Colonic mucosa (tissue), 4 donors: ENCODE measurements around the gene ANO7. TPM values are rescaled to one million over a fixed set of nuclear protein-coding genes. Genes with fewer than 3 reads are reported as not detected.

Experiments used
- DNase-seq: peaks from one replicate; pipeline ENCODE4 v3.0.0-alpha.2; 2020
- H3K27ac ChIP-seq: fragments of 200-600 bp; one replicate; pipeline ENCODE4 v1.8.0; 2021
- H3K27me3 ChIP-seq: fragments of 200-600 bp; one replicate; pipeline ENCODE4 v1.8.0; 2021
- H3K36me3 ChIP-seq: fragments of 200-600 bp; one replicate; pipeline ENCODE4 v1.8.0; 2021
- H3K4me1 ChIP-seq: fragments of 200-600 bp; one replicate; pipeline ENCODE4 v1.8.0; 2021; ENCODE audit warnings: mild to moderate bottlenecking
- H3K4me3 ChIP-seq: fragments of 200-600 bp; one replicate; pipeline ENCODE4 v1.8.0; 2021
- H3K9ac ChIP-seq, 2 donors: one replicate each; pipeline ENCODE4 v1.7.0; 2013; ENCODE audit warnings: control low read depth in 2 of 2, low read depth in 2 of 2, low read length in 2 of 2
- H3K9me3 ChIP-seq: fragments of 200-600 bp; one replicate; pipeline ENCODE4 v1.8.0; 2021
- intact Hi-C: fragments of 100-400 bp; cut with DNase I; formaldehyde crosslinking; loops from one replicate; pipeline ENCODE4 v1.14.1; 2022
- total RNA-seq, 2 donors: library from RNA; stranded (reverse); fragmentation: NEBNext Ultra II Directional in 1 of 2; extraction: Animal tissue kit (Norgen Biotek cat#: 25700) in 1 of 2; gene quantifications; one replicate each; pipeline ENCODE4 v1.2.1, GENCODE V29; 2021
- TF ChIP-seq, protein P1 (sequence below): fragments of 200-600 bp; IDR thresholded peaks from one replicate; pipeline ENCODE4 v1.8.0; 2022; ENCODE audit warnings: antibody characterized with exemption, mild to moderate bottlenecking
- donor health status: healthy.
- donor health status: DM: no; HTN: no; CAD: no.
- donor health status: DM: no; HTN: no; CAD: no.

ANO7 gene
- total RNA-seq, 2 donors from 2014 or later = 41.4 to 55.0 TPM

DNA sequence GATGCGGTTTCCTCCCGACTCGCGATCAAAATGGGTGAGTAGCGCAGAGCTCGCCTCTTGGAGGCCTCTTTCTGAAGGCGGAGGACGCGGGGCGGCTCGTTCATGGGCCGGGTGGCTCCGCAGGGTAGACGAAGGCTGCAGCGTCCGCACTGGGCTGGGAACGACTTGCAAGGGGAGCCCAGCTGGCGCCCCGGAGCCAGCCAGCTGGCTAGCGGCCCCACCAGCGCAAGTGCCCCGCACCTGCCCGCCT, 38.9 kb upstream of the ANO7 start:
- H3K9me3 ChIP-seq = no peaks in the 10 kb centered on the region
- TF ChIP-seq, protein P1, sequence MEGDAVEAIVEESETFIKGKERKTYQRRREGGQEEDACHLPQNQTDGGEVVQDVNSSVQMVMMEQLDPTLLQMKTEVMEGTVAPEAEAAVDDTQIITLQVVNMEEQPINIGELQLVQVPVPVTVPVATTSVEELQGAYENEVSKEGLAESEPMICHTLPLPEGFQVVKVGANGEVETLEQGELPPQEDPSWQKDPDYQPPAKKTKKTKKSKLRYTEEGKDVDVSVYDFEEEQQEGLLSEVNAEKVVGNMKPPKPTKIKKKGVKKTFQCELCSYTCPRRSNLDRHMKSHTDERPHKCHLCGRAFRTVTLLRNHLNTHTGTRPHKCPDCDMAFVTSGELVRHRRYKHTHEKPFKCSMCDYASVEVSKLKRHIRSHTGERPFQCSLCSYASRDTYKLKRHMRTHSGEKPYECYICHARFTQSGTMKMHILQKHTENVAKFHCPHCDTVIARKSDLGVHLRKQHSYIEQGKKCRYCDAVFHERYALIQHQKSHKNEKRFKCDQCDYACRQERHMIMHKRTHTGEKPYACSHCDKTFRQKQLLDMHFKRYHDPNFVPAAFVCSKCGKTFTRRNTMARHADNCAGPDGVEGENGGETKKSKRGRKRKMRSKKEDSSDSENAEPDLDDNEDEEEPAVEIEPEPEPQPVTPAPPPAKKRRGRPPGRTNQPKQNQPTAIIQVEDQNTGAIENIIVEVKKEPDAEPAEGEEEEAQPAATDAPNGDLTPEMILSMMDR = no peak
- peak overlapping the region; percentile 77 for H3K27ac ChIP-seq
- peaks cover 9% of the 10 kb centered on the region for H3K4me1 ChIP-seq
- intact Hi-C loops = no loop called here
- peak overlapping the region; percentile 48 to 77 for H3K9ac ChIP-seq
- no peak for DNase-seq
- peaks cover 5% of the 10 kb centered on the region for H3K36me3 ChIP-seq
- peak overlapping the region; percentile 95 for H3K4me3 ChIP-seq
- no peaks in the 10 kb centered on the region for H3K27me3 ChIP-seq

DNA sequence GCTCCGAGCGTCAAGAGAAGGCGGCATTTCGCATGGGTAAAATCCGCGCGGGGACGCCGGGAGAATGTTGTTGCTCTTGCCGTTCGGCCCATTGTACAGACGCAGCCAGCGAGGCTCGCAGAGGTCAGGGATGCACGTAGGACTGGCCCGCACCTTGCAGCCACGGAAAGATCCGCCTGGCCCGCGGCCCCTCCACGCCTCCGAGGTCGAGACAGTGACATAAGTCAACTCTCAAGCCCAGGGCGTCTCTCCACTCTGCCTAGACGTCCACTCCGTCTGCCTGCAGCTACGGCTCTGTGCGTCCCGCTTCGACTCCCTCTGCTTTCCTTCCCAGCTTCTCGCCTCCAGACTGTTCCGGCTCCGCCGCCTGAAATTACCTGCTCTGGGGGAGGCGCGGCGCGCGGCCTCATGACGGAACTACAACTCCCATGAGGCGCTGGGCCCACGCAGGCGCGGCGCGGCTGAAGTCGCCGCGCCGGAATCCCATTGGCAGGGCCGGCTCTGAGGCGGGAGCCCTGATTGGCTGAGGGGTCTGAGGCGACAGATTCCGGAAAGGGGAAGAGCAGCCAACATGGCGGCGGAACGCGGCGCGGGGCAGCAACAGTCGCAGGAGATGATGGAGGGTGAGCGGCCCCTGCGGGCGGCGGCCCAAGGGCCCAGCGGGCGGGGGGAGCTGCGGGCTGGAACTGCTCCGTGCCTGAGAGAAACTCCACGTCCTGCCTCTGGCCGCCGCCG, 38.4 kb upstream of the ANO7 start, which contains the start of gene PPP1R7:
Gene PPP1R7, plus strand, starts transcription at position 543 of the 735 bp plus-strand sequence. Its CDS starts 29 bp downstream, at position 572.
- peaks cover 5% of the 10 kb centered on the region for H3K36me3 ChIP-seq
- no peaks in the 10 kb centered on the region for H3K27me3 ChIP-seq
- H3K9ac ChIP-seq = peak within 1 kb of the TSS; percentile 76 to 77
- H3K4me1 ChIP-seq = peaks cover 9% of the 10 kb centered on the region
- intact Hi-C loops = no loop called here
- TF ChIP-seq, protein P1 = no peak
- DNase-seq = peak; percentile 96
- peak within 1 kb of the TSS; percentile 95 for H3K4me3 ChIP-seq
- H3K9me3 ChIP-seq = no peaks in the 10 kb centered on the region
- H3K27ac ChIP-seq = peak within 1 kb of the TSS; percentile 77

DNA sequence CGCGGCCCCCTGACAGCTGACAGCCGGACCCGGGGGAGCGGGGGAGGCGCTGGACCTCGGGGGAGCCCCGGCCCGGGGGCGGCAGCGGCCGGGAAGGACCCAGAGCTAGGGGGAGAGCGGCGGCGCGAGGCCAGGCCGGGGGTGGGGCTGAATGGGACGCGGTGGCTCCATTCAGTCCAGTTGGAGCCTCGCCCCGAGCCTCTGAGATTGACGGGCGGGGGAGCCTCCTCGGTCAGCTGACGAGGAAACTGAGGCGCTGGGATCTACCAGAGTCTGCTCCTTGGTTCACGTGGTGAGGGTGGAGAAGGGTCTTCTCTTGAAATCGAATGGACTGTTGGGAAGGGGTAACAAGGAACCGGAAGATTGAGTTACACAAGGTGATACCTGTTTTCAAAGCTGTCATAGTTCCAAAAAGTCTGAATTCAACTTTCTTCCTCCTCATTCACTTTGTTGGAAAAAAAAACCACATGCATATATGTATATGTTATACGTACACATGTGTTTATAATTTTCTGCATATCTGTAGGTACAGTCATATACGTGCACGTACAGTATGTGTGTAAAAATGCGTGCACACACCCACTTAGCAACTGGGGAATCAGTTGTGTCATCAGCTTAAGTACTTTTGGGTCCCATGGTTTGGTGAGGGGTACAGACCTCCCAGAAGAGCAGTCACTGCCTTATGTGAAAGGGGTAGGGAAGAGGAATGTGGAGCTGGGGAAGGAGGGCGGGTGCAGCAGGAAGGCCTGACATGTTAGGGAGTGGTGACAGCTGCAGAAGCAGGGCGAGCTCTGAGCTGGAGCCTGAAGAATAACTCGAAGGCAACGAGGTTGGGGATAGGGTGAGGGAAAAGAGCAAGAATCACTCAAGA, 37.6 kb upstream of the ANO7 start:
- peak overlapping the region; percentile 95 for H3K4me3 ChIP-seq
- H3K4me1 ChIP-seq = peaks cover 9% of the 10 kb centered on the region
- peak overlapping the region; percentile 70 to 76 for H3K9ac ChIP-seq
- peaks cover 5% of the 10 kb centered on the region for H3K36me3 ChIP-seq
- peak; percentile 60 for DNase-seq
- peak overlapping the region; percentile 77 for H3K27ac ChIP-seq
- no peaks in the 10 kb centered on the region for H3K9me3 ChIP-seq
- intact Hi-C loops = no loop called here
- TF ChIP-seq, protein P1 = no peak
- H3K27me3 ChIP-seq = no peaks in the 10 kb centered on the region

DNA sequence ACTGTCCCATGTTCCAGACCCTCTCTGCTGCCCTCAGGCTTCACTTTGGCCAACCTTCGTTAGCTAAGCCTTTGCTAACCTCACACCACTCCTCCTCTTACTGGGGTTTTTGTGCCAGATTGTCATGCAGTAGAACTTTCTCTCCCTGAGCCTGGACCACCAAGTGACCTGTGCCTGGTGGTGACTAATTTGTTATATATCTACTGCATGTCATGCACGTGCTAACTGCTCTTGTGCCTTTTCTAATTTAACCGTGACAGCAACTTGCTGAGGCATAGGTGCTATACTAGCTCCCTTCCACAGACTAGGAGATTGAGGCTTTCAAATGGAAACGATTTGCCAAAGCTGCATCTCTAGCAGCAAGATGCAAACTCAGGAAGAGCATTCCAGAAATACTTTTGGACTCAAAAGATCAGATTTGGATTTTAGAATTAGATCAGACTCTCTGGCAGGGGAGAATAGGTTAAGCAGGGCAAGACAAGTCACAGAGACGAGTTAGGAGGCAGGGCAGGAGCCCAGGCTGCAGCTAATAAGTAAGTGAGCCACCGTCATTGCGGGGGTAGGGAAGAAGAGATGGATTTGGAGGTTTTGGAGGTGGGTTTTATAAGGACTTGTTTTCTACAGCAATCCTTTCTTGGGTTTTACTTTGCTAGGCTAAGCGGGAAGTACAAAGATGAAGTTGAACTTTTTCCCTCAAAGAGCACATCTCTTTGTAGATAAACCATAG, 36.4 kb upstream of the ANO7 start:
- TF ChIP-seq, protein P1 = no peak
- intact Hi-C loops = no loop called here
- no peak overlapping the region for H3K9ac ChIP-seq
- peaks cover 5% of the 10 kb centered on the region for H3K36me3 ChIP-seq
- no peak overlapping the region for H3K4me3 ChIP-seq
- H3K4me1 ChIP-seq = peaks cover 9% of the 10 kb centered on the region
- H3K9me3 ChIP-seq = no peaks in the 10 kb centered on the region
- H3K27ac ChIP-seq = no peak overlapping the region
- no peak for DNase-seq
- no peaks in the 10 kb centered on the region for H3K27me3 ChIP-seq

DNA sequence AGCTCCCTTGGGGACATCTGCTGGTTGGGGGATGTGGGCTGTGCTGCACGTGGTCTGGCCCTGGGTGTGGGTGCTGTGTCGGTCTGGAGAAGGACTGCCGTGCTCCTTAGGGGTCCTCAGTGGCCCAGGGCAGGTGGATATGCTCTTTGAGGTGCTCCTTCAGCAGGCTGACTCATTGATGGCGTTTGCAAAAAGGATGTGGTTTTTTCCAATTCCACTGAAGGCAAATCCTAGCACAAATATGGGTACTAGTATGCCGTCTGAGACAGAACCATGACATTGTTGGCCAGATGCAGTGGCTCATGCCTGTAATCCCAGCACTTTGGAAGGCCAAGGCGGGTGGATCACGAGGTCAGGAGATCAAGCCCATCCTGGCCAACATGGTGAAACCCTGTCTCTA, 34.9 kb upstream of the ANO7 start:
- intact Hi-C loops = no loop called here
- Histone ChIP-seq H3K27ac (no peak overlapping the region), H3K36me3 (peaks cover 5% of the 10 kb centered on the region), H3K27me3 (no peaks in the 10 kb centered on the region), H3K4me1 (peaks cover 6% of the 10 kb centered on the region), H3K9ac (no peak overlapping the region), H3K4me3 (no peak overlapping the region), H3K9me3 (no peaks in the 10 kb centered on the region)
- TF ChIP-seq, protein P1 = no peak
- DNase-seq = no peak
